Right lobe of liver (tissue), 6 donors: ENCODE results near the gene TENT4B. TPM values are rescaled to one million over a fixed set of nuclear protein-coding genes. Genes with fewer than 3 reads are reported as not detected.
"Not testable (repeated sequence)": the region's sequence is repeated elsewhere in the genome, so short reads cannot be mapped to it uniquely, and the experiment has no call there.

Source experiments
- ATAC-seq, 4 donors: fragments of 200-7000 bp; cut with Tn5 transposase; one replicate each; pipeline ENCODE4 v1.9.1; 2020; ENCODE audit warnings: mild to moderate bottlenecking in 4 of 4, moderate library complexity in 4 of 4
- DNase-seq, 3 donors: peaks; one replicate each; pipeline ENCODE4 v3.0.0-alpha.2; 2020
- H3K27ac ChIP-seq, 3 donors: fragments of 200-600 bp; one replicate each; pipeline ENCODE4 v1.8.0; 2022
- H3K27me3 ChIP-seq, 2 donors: fragments of 200-600 bp; one replicate each; pipeline ENCODE4 v1.8.0; 2022
- H3K36me3 ChIP-seq, 4 donors: fragments of 200-600 bp; sonication (generic) in 1 of 4; one replicate each; pipeline versions ENCODE4 v1.5.1 to v1.8.0; 2017 to 2022; ENCODE audit warnings: control low read depth in 1 of 4
- H3K4me1 ChIP-seq, 4 donors: fragments of 200-600 bp; sonication (generic) in 1 of 4; one replicate each; pipeline versions ENCODE4 v1.5.1 to v1.8.0; 2017 to 2022; ENCODE audit warnings: control low read depth in 1 of 4
- H3K4me3 ChIP-seq, 3 donors: fragments of 200-600 bp; one replicate each; pipeline ENCODE4 v1.8.0; 2022
- H3K9me3 ChIP-seq, 4 donors: fragments of 200-600 bp; sonication (generic) in 1 of 4; one replicate each; pipeline versions ENCODE4 v1.5.1 to v1.8.0; 2017 to 2022; ENCODE audit warnings: control low read depth in 1 of 4
- CTCF ChIP-seq, 4 donors: fragments of 200-600 bp in 3 of 4; fragments of 450-650 bp in 1 of 4; IDR thresholded peaks; one replicate each; pipeline versions ENCODE4 v1.5.1 to v1.8.0; 2016 to 2022; ENCODE audit warnings: antibody characterized with exemption in 4 of 4, mild to moderate bottlenecking in 2 of 4
- POLR2A ChIP-seq: fragments of 450-650 bp; IDR thresholded peaks from one replicate; pipeline ENCODE4 v1.6.1; 2017; ENCODE audit warnings: antibody characterized with exemption, mild to moderate bottlenecking
- WGBS: methylation state at CpG from one replicate; pipeline ENCODE4 v1.1.6; 2018; ENCODE audit warnings: low coverage, low lambda C conversion rate; ENCODE audit not compliant: insufficient coverage; ENCODE audit errors: missing lambda C conversion rate; 5-methylcytosine and 5-hydroxymethylcytosine counted together
- intact Hi-C, 2 donors: fragments of 100-400 bp; cut with DNase I; formaldehyde crosslinking; loops; one replicate each; pipeline versions ENCODE4 v1.11.2 to v1.14.1; 2022
- total RNA-seq, 6 experiments: library from RNA; depleted of rRNA in 2 of 6; stranded (reverse); fragments of >200 nt in 2 of 6; fragmentation: NEBNext Ultra II Directional in 3 of 6; extraction: Animal tissue kit (Norgen Biotek cat#: 25700) in 3 of 6; gene quantifications; one replicate each; pipeline versions ENCODE4 v1.1.0 to v1.2.4, GENCODE V29; 2016 to 2023
- donor health status: DM: no; HTN: yes; CAD: no.
- donor health status: DM: no; HTN: no; CAD: no.
- donor health status: DM: no; HTN: no; CAD: no.
- donor health status: DM: no; HTN: yes; CAD: no.
- donor health status: DM: no; HTN: yes; CAD: no.

The TENT4B gene
- total RNA-seq, 6 experiments from 2014 or later, result 7.2 to 13.2 (median 9.3) TPM

GRCh38 chr16:50121721-50122445 is 31.2 kb upstream of the TENT4B start:
- no peak for DNase-seq
- Histone ChIP-seq H3K27ac (no peak overlapping the region), H3K27me3 (no peaks in the 10 kb centered on the region), H3K4me3 (no peak overlapping the region), H3K4me1 (no peaks in the 10 kb centered on the region), H3K36me3 (no peaks in the 10 kb centered on the region), H3K9me3 (no peaks in the 10 kb centered on the region)
- intact Hi-C loops, result no loop called here
- 67% methylated on average over 11 of the region's 14 CpGs for WGBS
- TF ChIP-seq POLR2A (no peak), CTCF (IDR thresholded peaks at IDR 0.05) (no peak)
- ATAC-seq, result no peak

GRCh38 chr16:50123417-50123816 is 29.7 kb upstream of the TENT4B start:
- ATAC-seq (no peak), DNase-seq (no peak)
- no peak overlapping the region for H3K4me3 ChIP-seq
- 53% methylated on average over 1 of the region's 1 CpG for WGBS
- TF ChIP-seq POLR2A (no peak), CTCF (IDR thresholded peaks at IDR 0.05) (no peak)
- intact Hi-C loops, result no loop called here
- no peaks in the 10 kb centered on the region for H3K4me1 ChIP-seq
- H3K27ac ChIP-seq, result no peak overlapping the region
- no peaks in the 10 kb centered on the region for H3K27me3 ChIP-seq
- no peaks in the 10 kb centered on the region for H3K9me3 ChIP-seq
- H3K36me3 ChIP-seq, result no peaks in the 10 kb centered on the region

GRCh38 chr16:50124769-50125168 is 28.3 kb upstream of the TENT4B start:
- H3K27me3 ChIP-seq, result no peaks in the 10 kb centered on the region
- TF ChIP-seq CTCF (IDR thresholded peaks at IDR 0.05) (no peak), POLR2A (no peak)
- H3K4me1 ChIP-seq, result no peaks in the 10 kb centered on the region
- intact Hi-C loops, result no loop called here
- H3K36me3 ChIP-seq, result no peaks in the 10 kb centered on the region
- H3K27ac ChIP-seq, result no peak overlapping the region
- no peaks in the 10 kb centered on the region for H3K9me3 ChIP-seq
- 94% methylated on average over 2 of the region's 2 CpGs for WGBS
- DNase-seq (no peak), ATAC-seq (no peak)
- no peak overlapping the region for H3K4me3 ChIP-seq

- H3K36me3 ChIP-seq, result no peaks in the 10 kb centered on the region
- no peak overlapping the region for H3K4me3 ChIP-seq
- TF ChIP-seq POLR2A, result no peak
- 82% methylated on average over 4 of the region's 4 CpGs for WGBS
- H3K9me3 ChIP-seq, result no peaks in the 10 kb centered on the region
- H3K4me1 ChIP-seq, result no peaks in the 10 kb centered on the region
- no peaks in the 10 kb centered on the region for H3K27me3 ChIP-seq
- DNase-seq (no peak), ATAC-seq (peak in 1 of 4 donors; percentile 32)
- intact Hi-C loops, result no loop called here
- no peak overlapping the region for H3K27ac ChIP-seq
These were observed 26.9 kb upstream of the TENT4B start for GRCh38 chr16:50126183-50126582.

GRCh38 chr16:50132571-50132970 is 20.5 kb upstream of the TENT4B start:
- DNase-seq, H3K27me3 ChIP-seq, H3K36me3 ChIP-seq, H3K27ac ChIP-seq, H3K9me3 ChIP-seq, H3K4me3 ChIP-seq, H3K4me1 ChIP-seq, intact Hi-C loops, ATAC-seq: not testable (repeated sequence)
- WGBS, result 74% methylated on average over 3 of the region's 7 CpGs
